KMS-11 (cell line): Measurements from ENCODE around the gene STAB1.

Experiments
- H2AFZ ChIP-seq: fragments of 200-600 bp; sonication (generic); 2 replicates; pipeline ENCODE4 v1.6.1; 2016; ENCODE audit warnings: antibody characterized with exemption, mixed run types, low read depth
- H3K27ac ChIP-seq: fragments of 200-600 bp; sonication (generic); 2 replicates; pipeline ENCODE4 v1.6.1; 2016; ENCODE audit warnings: mild to moderate bottlenecking, mixed run types
- H3K27me3 ChIP-seq: fragments of 200-600 bp; sonication (generic); 2 replicates; pipeline ENCODE4 v1.6.1; 2017; ENCODE audit warnings: mild to moderate bottlenecking, low read depth, mixed run types, moderate library complexity; ENCODE audit not compliant: insufficient read depth
- H3K36me3 ChIP-seq: fragments of 200-600 bp; sonication (generic); 2 replicates; pipeline ENCODE4 v1.6.1; 2017; ENCODE audit warnings: mild to moderate bottlenecking, mixed run types; ENCODE audit not compliant: insufficient read depth
- H3K4me1 ChIP-seq: fragments of 200-600 bp; sonication (generic); 2 replicates; pipeline ENCODE4 v1.6.1; 2016; ENCODE audit warnings: mild to moderate bottlenecking, low read depth, mixed run types; ENCODE audit not compliant: poor library complexity, severe bottlenecking
- H3K4me2 ChIP-seq: fragments of 200-600 bp; sonication (generic); 2 replicates; pipeline ENCODE4 v1.7.0; 2016; ENCODE audit warnings: mild to moderate bottlenecking, mixed run types
- H3K4me3 ChIP-seq: fragments of 200-600 bp; sonication (generic); IDR thresholded peaks from 2 replicates; pipeline ENCODE4 v1.6.1; 2017; ENCODE audit warnings: low read depth, low read length, mixed read lengths; ENCODE audit not compliant: insufficient read depth
- H3K79me2 ChIP-seq: fragments of 200-600 bp; sonication (generic); 2 replicates; pipeline ENCODE4 v1.6.1; 2016; ENCODE audit warnings: low read depth, mixed run types; ENCODE audit not compliant: insufficient read depth
- H3K9ac ChIP-seq: fragments of 200-600 bp; sonication (generic); 2 replicates; pipeline ENCODE4 v1.6.1; 2016; ENCODE audit warnings: mild to moderate bottlenecking, mixed run types
- H4K20me1 ChIP-seq: fragments of 200-600 bp; sonication (generic); 2 replicates; pipeline ENCODE4 v1.6.1; 2016; ENCODE audit warnings: mild to moderate bottlenecking, mixed run types; ENCODE audit not compliant: insufficient read depth
- CTCF ChIP-seq: fragments of 200-600 bp; sonication (generic); conservative IDR thresholded peaks from 2 replicates; pipeline ENCODE4 v1.6.1; 2017; ENCODE audit warnings: low read depth, mild to moderate bottlenecking, antibody characterized with exemption, low read length, moderate library complexity, mixed read lengths

The STAB1 gene

GRCh38 chr3:52511509-52511908, 16.4 kb downstream of the STAB1 start:
- Histone ChIP-seq H2AFZ (no peak overlapping the region), H3K27ac (no peak overlapping the region), H3K4me2 (no peak overlapping the region), H3K36me3 (no peaks in the 10 kb centered on the region), H4K20me1 (no peaks in the 10 kb centered on the region), H3K27me3 (no peaks in the 10 kb centered on the region), H3K79me2 (no peaks in the 10 kb centered on the region), H3K4me3 (no peak overlapping the region), H3K9ac (no peak overlapping the region), H3K4me1 (no peaks in the 10 kb centered on the region)
- no peak for TF ChIP-seq CTCF

- no peaks in the 10 kb centered on the region for H3K36me3 ChIP-seq
- H3K4me3 ChIP-seq, result no peak overlapping the region
- no peaks in the 10 kb centered on the region for H3K4me1 ChIP-seq
- no peak overlapping the region for H3K27ac ChIP-seq
- no peak overlapping the region for H3K4me2 ChIP-seq
- no peak overlapping the region for H2AFZ ChIP-seq
- TF ChIP-seq CTCF, result no peak
- H4K20me1 ChIP-seq, result no peaks in the 10 kb centered on the region
- no peaks in the 10 kb centered on the region for H3K79me2 ChIP-seq
- H3K9ac ChIP-seq, result no peak overlapping the region
- H3K27me3 ChIP-seq, result no peaks in the 10 kb centered on the region
Measured at GRCh38 chr3:52512105-52512504, 17.0 kb downstream of the STAB1 start.

- Histone ChIP-seq H2AFZ (no peak overlapping the region), H3K4me1 (no peaks in the 10 kb centered on the region), H3K9ac (no peak overlapping the region), H3K27me3 (no peaks in the 10 kb centered on the region), H3K36me3 (no peaks in the 10 kb centered on the region), H3K4me3 (no peak overlapping the region), H3K4me2 (no peak overlapping the region), H3K79me2 (no peaks in the 10 kb centered on the region), H4K20me1 (no peaks in the 10 kb centered on the region), H3K27ac (no peak overlapping the region)
- no peak for TF ChIP-seq CTCF
Measured at GRCh38 chr3:52512727-52513126, 17.6 kb downstream of the STAB1 start.

- no peak overlapping the region for H3K27ac ChIP-seq
Measured at GRCh38 chr3:52513281-52513680, 18.1 kb downstream of the STAB1 start.

More at GRCh38 chr3:52513281-52513680, 18.1 kb downstream of the STAB1 start:
- Histone ChIP-seq H3K36me3 (no peaks in the 10 kb centered on the region), H2AFZ (no peak overlapping the region), H3K4me3 (no peak overlapping the region), H4K20me1 (no peaks in the 10 kb centered on the region), H3K27me3 (no peaks in the 10 kb centered on the region), H3K4me1 (no peaks in the 10 kb centered on the region), H3K79me2 (no peaks in the 10 kb centered on the region), H3K9ac (no peak overlapping the region), H3K4me2 (no peak overlapping the region)
- TF ChIP-seq CTCF, result no peak
